SU-DHL-6 (cell line): Measurements from ENCODE around the gene VSTM4.

Experiments used
- H2AFZ ChIP-seq: fragments of 200-600 bp; sonication (generic); 2 replicates; pipeline ENCODE4 v1.6.1; 2014; ENCODE audit warnings: low read depth, mild to moderate bottlenecking, moderate library complexity, mixed read lengths, antibody characterized with exemption, low read length; ENCODE audit not compliant: severe bottlenecking
- H3F3A ChIP-seq: fragments of 200-600 bp; shearing (Covaris generic); 2 replicates; pipeline ENCODE4 v1.6.0; 2016; ENCODE audit warnings: antibody characterized with exemption, mild to moderate bottlenecking; ENCODE audit not compliant: insufficient read depth
- H3K27ac ChIP-seq: fragments of 200-600 bp; sonication (generic); 2 replicates; pipeline ENCODE4 v1.5.1; 2016; ENCODE audit warnings: low read depth, mild to moderate bottlenecking, low read length, moderate library complexity, mixed read lengths
- H3K27me3 ChIP-seq: fragments of 200-600 bp; sonication (generic), shearing (Covaris generic); 2 replicates; pipeline ENCODE4 v1.6.0; 2014; ENCODE audit warnings: mild to moderate bottlenecking, low read length
- H3K36me3 ChIP-seq: fragments of 200-600 bp; sonication (generic); 2 replicates; pipeline ENCODE4 v1.6.1; 2014; ENCODE audit warnings: mild to moderate bottlenecking, low read length, mixed read lengths
- H3K4me2 ChIP-seq: fragments of 300-600, 200-600 bp; shearing (Covaris generic), sonication (generic); 2 replicates; pipeline ENCODE4 v1.6.0; 2014; ENCODE audit warnings: low read length, low read depth, mild to moderate bottlenecking; ENCODE audit not compliant: poor library complexity, severe bottlenecking
- H3K4me3 ChIP-seq: fragments of 200-600 bp; sonication (generic); 2 replicates; pipeline ENCODE4 v1.5.1; 2014; ENCODE audit warnings: antibody characterized with exemption, low read length, mild to moderate bottlenecking, mixed read lengths; ENCODE audit not compliant: insufficient read depth, poor library complexity, severe bottlenecking
- H3K79me2 ChIP-seq: fragments of 200-600 bp; sonication (generic); 2 replicates; pipeline ENCODE4 v1.6.1; 2014; ENCODE audit warnings: mild to moderate bottlenecking, low read length, moderate library complexity; ENCODE audit not compliant: insufficient read depth
- H3K9ac ChIP-seq: fragments of 200-600 bp; sonication (generic); 2 replicates; pipeline ENCODE4 v1.7.0; 2014; ENCODE audit warnings: mild to moderate bottlenecking, low read length
- H3K9me2 ChIP-seq: fragments of 200-600 bp; sonication (generic); replicated peaks from 2 replicates; pipeline ENCODE4 v1.6.1; 2014; ENCODE audit warnings: low read length; ENCODE audit not compliant: insufficient read depth
- H3K9me3 ChIP-seq: fragments of 200-600 bp; sonication (generic); 2 replicates; pipeline ENCODE4 v1.6.1; 2014; ENCODE audit warnings: low read length, mixed read lengths; ENCODE audit not compliant: insufficient read depth
- H4K20me1 ChIP-seq: fragments of 200-600 bp; sonication (generic); 2 replicates; pipeline ENCODE4 v1.6.1; 2014; ENCODE audit warnings: low read depth, mild to moderate bottlenecking, antibody characterized with exemption, low read length, moderate library complexity, mixed read lengths
- EZH2phosphoT487 ChIP-seq: fragments of 200-600 bp; sonication (generic), shearing (Covaris generic); conservative IDR thresholded peaks from 2 replicates; pipeline ENCODE4 v1.6.1; 2018; ENCODE audit warnings: mild to moderate bottlenecking, antibody characterized with exemption, low read length, moderate library complexity, mixed read lengths
- TF ChIP-seq, protein P1 (sequence below): fragments of 200-600 bp; sonication (generic); IDR thresholded peaks from one replicate; pipeline ENCODE4 v1.5.1; 2017; ENCODE audit warnings: antibody characterized with exemption, mild to moderate bottlenecking, low read length, moderate library complexity; ENCODE audit not compliant: insufficient read depth, poor library complexity, severe bottlenecking

VSTM4 gene

DNA sequence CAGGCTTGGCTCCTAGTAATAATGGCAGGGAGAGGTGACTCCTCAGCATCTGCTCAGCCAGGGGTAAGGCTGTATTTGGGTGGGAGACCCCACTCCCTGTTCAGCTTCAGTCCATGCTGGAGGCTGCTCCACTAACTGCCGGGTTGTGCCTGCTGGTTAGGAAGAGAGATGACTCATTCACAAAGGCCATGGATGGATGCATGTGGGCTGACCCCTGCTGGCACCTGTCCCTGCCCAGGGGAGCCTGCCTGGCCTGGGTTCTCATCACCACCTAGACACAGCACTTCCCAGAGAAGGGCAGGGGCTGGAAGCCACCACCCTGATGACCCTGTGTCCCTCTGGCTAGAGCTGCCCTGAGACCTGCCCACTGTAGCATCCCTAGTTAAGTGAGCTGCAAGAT is 59.0 kb downstream of the VSTM4 start:
- H3K9me3 ChIP-seq = no peaks in the 10 kb centered on the region
- no peaks in the 10 kb centered on the region for H3K9me2 ChIP-seq
- no peaks in the 10 kb centered on the region for H4K20me1 ChIP-seq
- TF ChIP-seq, protein P1, sequence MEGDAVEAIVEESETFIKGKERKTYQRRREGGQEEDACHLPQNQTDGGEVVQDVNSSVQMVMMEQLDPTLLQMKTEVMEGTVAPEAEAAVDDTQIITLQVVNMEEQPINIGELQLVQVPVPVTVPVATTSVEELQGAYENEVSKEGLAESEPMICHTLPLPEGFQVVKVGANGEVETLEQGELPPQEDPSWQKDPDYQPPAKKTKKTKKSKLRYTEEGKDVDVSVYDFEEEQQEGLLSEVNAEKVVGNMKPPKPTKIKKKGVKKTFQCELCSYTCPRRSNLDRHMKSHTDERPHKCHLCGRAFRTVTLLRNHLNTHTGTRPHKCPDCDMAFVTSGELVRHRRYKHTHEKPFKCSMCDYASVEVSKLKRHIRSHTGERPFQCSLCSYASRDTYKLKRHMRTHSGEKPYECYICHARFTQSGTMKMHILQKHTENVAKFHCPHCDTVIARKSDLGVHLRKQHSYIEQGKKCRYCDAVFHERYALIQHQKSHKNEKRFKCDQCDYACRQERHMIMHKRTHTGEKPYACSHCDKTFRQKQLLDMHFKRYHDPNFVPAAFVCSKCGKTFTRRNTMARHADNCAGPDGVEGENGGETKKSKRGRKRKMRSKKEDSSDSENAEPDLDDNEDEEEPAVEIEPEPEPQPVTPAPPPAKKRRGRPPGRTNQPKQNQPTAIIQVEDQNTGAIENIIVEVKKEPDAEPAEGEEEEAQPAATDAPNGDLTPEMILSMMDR = no peak
- no peak for TF ChIP-seq EZH2phosphoT487
- H3F3A ChIP-seq = no peaks in the 10 kb centered on the region
- H3K4me3 ChIP-seq = no peak overlapping the region
- no peak overlapping the region for H2AFZ ChIP-seq
- H3K27ac ChIP-seq = no peak overlapping the region
- no peaks in the 10 kb centered on the region for H3K79me2 ChIP-seq
- H3K36me3 ChIP-seq = no peaks in the 10 kb centered on the region
- no peaks in the 10 kb centered on the region for H3K27me3 ChIP-seq
- no peak overlapping the region for H3K4me2 ChIP-seq
- no peak overlapping the region for H3K9ac ChIP-seq

DNA sequence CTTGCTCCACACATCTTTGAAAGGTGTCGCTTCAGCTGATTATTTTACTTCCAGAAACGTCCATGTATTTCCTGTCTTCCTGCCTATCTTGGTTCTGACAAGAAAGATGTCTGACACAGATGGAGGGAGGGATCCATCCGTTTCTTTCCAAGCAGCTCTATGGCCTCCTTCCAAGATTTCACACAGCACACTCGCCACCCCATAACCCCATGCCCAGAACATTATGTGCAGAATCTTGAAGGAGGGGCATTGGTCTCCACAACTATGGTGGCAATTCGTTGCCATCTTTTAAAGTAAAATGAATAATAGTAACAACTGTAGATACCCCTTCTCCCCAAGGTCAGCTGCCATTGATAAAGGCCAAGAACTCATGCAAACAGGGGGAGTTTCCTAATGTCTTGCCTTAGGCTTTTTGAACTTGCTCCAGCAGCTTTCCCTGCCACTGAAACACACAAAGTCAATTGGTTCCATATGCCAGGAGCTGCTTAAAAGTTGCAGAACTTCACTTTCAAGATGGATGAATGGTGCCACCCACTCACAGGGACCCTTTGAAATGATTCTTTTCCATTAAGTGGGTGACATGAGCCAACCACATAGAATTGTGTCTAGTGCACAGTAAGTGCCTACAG is 60.0 kb downstream of the VSTM4 start:
- no peaks in the 10 kb centered on the region for H3F3A ChIP-seq
- no peaks in the 10 kb centered on the region for H3K9me2 ChIP-seq
- no peaks in the 10 kb centered on the region for H3K79me2 ChIP-seq
- H3K4me2 ChIP-seq = no peak overlapping the region
- TF ChIP-seq, protein P1 = no peak
- TF ChIP-seq EZH2phosphoT487 = no peak
- no peaks in the 10 kb centered on the region for H3K36me3 ChIP-seq
- H3K9me3 ChIP-seq = no peaks in the 10 kb centered on the region
- H3K4me3 ChIP-seq = no peak overlapping the region
- H4K20me1 ChIP-seq = no peaks in the 10 kb centered on the region
- H3K27me3 ChIP-seq = no peaks in the 10 kb centered on the region
- H3K9ac ChIP-seq = no peak overlapping the region
- H3K27ac ChIP-seq = no peak overlapping the region
- no peak overlapping the region for H2AFZ ChIP-seq

DNA sequence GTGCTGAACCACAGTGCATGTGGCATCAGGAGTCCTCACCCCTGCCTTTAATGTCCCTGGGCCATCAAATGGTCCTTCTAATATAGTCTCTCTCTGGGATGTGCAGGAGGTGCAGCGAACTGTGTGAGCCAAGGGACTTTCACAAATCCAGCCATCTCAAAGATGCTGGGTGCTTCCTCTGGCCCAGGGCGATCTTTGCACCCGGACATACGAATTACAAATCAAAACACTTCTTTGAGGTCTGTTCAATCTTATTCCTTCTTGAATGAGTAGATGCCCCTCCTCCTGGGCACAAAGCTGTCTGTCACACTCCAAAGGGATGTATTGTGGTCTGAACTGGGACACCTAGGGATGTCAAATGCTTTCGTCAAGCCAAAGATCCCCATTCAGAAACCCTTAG is 60.6 kb downstream of the VSTM4 start:
- Histone ChIP-seq H3K4me2 (no peak overlapping the region), H3K9me2 (no peaks in the 10 kb centered on the region), H3K9ac (no peak overlapping the region), H3K4me3 (no peak overlapping the region), H3K27ac (no peak overlapping the region), H3F3A (no peaks in the 10 kb centered on the region), H3K27me3 (no peaks in the 10 kb centered on the region), H4K20me1 (no peaks in the 10 kb centered on the region), H3K79me2 (no peaks in the 10 kb centered on the region), H3K36me3 (no peaks in the 10 kb centered on the region), H2AFZ (no peak overlapping the region), H3K9me3 (no peaks in the 10 kb centered on the region)
- TF ChIP-seq, protein P1 = no peak
- TF ChIP-seq EZH2phosphoT487 = no peak
